T-helper 9 cell (primary cell): Measurements from ENCODE around the gene CKMT2.
A peak's percentile ranks its signal among the peaks of the same experiment; 100 is the strongest.
"Not testable (repeated sequence)": the region's sequence is repeated elsewhere in the genome, so short reads cannot be mapped to it uniquely, and the experiment has no call there.

Experiments
- DNase-seq: peaks from one replicate; pipeline ENCODE4 v3.0.0-alpha.2; 2020

The CKMT2 gene

DNA sequence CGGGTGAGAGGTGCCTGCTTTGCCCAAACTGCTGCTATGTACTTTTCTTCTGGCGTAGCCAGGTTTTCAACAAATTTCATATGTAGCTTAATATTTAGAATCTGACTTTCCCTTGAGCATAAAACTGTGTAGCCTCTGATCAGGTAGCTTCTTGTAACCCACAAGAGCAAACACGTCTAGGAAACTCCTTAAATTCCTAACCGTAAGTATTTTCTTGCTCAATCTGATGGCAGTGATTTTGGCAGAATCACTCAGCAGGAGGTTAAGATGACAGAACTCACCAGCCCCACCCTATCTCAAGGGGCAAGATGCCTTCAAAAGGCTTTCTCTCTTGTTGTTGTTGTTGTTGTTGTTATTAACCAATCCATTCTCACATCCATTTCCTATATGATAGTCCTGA lies 20.8 kb downstream of the CKMT2 start:
- DNase-seq, result no peak

DNA sequence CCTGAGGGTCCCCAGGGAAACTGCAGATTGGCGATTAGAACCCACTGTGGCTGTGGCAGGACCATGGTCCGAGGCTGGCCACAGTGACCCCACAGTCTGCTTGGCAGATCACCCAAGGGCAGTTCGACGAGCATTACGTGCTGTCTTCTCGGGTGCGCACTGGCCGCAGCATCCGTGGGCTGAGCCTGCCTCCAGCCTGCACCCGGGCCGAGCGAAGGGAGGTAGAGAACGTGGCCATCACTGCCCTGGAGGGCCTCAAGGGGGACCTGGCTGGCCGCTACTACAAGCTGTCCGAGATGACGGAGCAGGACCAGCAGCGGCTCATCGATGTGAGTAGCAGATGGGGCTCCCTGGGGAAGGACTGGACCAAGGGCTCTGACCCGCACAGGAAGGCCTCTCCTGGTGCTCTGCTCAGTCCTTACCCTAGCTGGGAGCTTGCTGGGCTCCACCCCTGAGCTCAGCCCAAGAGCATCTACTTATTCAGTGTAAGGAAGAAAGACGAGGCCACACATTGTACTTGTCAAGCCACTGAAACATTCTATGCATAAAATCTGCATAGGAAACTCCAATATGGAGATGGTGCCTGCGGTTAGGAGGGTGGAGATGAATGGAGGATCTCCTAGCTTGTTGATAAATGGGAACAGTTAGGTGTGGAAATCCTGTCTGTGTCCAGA lies 21.9 kb downstream of the CKMT2 start:
- DNase-seq, result no peak

DNA sequence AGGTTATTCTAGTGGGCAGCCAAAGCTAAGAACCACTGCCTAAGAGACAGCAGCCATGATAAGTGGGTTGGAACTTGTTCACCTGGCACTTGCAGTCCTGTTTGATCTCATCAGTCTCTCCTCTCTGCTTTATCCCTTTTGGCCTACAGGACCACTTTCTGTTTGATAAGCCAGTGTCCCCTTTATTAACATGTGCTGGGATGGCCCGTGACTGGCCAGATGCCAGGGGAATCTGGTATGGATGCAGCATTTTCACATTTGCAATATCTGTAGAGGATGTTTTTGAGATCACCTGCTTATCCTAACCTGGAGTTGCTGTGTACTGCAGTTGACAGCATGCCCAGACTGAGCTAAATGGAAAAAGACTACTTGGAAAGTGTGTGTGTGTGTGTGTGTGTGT lies 23.6 kb downstream of the CKMT2 start:
- DNase-seq, result no peak

DNA sequence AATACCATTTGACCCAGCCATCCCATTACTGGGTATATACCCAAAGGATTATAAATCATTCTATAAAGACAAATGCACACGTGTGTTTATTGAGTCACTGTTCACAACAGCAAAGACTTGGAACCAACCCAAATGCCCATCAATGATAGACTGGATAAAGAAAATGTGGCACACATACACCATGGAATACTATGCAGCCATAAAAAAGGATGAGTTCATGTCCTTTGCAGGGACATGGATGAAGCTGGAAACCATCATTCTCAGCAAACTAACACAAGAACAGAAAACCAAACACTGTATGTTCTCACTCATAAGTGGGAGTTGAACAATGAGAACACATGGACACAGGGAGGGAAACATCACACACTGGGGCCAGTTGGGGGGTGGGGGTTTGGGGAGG lies 29.7 kb downstream of the CKMT2 start:
- not testable (repeated sequence) for DNase-seq

DNA sequence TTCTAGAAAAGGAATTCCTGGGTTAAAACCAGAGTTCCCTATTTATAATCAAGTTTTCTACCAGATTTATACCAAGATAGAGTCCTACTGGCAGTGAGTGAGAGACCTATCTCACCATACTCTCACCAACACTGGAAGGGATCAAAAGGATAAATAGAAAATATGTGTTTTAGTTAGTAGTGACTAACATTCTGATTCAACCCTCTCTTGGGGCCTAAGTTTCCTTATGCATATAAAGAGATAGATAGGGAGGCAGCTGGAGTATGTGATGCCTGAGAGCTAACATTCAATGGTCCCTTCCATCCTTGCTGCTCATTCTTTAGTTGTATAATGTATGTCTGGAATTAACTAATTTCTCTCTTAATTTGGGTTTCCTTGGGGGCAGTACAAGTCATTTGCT lies 32.0 kb downstream of the CKMT2 start:
- DNase-seq, result no peak

DNA sequence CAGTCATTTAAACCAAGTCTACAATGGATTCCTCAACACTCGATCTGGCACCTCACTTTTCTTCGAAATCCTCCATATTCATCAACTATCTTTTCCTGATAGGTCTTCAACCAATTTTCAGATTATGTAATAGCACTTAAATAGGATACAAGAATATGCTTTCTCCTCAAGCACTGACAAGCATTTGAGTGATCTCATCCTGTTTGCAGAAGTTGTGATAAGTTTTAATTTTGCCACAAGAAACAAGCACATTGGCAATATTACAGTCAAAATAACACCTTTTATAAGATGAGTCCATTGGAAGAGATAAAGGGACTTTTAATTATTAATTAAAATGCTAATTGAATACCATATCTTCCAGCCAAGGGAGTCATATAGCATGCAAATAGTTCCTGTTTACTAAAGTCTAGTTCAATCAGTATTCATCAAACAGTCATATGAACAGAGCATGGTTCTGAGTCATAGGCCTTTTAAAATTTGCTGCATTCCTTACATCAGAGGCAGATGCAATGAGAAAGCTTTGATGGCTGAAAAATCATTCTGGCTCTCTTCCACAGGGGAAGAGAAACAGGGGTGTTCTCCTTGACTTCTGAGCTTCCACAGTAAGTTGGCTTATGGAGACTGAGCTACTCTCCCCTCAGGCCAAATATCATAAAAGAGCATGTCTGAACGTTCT lies 35.5 kb downstream of the CKMT2 start:
- DNase-seq, result no peak

DNA sequence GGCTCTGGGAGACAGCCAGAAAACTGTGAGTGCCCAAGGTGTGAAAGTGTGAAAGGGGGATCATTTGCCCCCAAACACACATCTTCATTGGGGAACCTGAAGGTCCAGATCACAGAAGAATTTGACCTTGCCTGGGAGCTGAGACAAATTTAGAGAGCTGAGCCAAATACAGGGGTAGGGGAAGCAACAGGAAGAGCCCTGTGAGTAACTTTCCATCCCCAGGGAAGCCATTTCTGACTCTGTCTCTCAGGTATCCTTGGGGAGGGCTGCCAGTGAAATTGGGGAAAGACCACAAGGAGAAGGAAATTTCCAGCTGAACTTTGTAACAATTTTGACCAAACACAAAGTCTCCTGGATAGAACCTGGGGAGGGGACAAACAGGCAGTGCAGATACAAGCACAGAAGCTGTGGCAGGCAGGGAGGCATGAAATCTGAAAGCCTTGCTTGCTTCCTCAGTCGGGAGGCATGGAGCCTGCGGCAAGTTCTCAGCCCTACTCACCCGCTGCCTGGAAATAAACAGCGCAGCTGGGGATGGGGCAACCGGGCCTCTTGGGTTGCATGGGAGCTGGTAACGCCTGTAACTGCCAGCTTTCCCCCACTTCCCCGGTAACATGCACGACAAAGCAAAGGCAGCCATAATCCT lies 36.8 kb downstream of the CKMT2 start:
- DNase-seq, result no peak

DNA sequence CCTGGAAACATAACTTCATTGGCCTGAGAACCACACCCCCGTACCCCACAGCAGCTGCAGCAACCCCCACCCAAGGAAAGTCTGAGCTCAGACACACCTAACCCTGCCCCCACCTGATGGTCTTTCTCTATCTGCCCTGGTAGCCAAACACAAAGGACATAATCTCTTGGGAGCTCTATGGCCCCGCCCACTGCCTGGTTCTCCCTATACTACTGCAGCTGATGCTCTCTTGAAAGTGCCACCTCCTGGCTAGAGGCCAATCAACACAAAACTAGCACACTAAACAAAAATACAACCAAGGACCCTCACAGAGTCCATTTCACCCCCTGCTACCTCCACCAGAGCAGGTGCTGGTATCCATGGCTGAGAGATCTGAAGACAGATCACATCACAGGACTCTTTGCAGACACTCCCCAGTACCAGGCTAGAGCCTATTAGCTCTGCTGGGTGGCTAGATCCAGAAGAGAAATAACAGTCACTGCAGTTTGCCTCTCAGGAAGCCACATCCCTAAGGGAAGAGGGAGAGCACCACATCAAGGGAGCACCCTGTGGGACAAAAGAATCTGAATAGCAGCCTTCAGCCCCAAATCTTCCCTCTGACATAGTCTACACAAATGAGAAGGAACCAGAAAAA lies 37.4 kb downstream of the CKMT2 start:
- DNase-seq, result not testable (repeated sequence)

DNA sequence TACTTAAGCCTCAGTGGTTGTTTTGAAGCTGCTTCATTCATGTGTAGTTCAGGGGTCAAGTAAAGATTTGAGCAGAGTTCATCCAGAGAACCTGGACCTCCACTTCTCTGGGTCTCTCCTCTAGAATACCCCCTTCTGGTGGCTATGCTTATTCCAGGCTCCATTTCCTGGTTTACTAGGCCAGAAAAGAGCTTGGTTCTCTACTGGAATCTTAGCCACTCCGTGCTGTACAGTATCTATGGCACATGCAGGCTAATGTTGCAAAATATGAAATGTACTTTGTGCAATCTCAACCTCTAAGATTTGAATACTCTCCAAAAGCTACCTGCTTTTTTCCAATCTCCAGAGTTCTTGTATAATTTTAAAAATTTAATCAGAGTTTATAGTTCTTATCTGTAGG lies 50.9 kb downstream of the CKMT2 start:
- no peak for DNase-seq

DNA sequence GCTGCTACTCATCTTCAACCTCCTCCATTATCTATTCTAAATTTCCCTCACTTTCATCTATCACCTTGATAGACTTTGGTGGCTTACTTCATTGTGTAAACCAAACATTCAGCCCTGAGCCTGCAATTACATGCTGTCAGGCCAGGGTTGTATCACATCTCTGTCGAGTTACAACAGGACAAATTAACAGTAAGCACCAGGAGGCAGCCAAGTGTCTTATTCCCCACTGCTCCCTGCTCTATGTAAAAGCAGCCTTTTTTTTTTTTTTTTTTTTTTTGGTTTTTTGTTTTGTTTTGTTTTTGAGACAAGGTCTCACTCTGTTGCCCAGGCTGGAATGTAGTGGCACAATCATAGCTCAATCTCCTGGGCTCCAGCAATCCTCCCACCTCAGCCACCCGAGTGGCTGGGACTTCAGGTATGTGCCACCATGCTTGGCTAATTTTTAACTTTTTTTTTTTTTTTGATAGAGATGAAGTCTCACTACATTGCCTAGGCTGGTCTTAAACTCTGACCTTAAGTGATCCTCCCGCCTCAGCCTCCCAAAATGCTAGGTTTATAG lies 53.0 kb downstream of the CKMT2 start:
- no peak for DNase-seq

DNA sequence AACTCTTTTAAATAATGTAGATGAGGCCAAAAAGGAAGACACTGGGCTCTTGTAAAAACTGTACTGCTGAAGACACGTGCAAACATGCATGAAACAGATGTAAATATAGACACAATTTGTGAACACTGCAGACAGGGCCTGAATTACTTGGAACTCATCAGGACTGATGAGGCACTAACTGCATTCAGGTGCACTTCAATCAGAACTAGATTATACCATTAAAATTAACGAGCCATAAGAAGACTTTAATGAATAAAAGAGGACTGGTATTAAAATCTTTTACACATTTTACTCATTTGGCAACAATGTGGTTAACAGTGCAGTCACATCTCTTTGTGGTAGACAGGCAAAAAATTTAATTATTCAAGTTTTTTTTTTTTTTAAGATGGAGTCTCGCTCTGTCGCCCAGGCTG lies 54.9 kb downstream of the CKMT2 start:
- no peak for DNase-seq

DNA sequence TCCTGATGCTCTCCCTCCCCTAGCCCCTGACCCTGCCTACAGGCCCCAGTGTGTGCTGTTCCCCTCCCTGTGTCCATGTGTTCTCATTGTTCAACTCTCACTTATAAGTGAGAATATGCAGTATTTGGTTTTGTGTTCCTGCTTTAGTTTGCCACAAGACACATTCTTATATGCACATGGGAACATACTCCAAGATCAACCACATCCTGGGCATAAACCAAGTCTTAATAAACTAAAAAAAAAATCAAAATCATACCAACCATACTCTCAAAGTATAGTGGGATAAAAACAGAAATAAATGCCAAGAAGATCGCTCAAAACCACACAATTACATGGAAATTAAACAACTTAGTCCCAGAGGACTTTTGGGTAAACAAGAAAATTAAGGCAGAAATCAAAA lies 57.0 kb downstream of the CKMT2 start:
- DNase-seq, result no peak

DNA sequence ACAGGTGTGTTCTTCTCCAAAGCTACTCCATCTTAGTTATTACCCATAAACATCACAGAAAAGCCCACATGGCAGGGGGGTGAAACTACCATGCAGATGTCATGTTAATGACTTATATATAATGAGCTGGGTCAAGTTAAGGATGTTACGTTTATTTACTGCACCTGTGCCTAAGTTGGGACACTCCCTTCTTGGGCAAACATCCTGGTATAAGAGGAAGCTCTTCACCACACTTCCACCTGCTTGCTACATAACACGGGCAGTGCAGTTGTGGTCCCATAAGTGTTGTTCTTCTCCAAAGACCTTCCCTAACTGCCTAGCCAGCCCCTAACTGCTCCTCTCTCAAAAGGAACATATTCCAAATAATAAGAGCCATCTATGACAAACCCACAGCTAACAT lies 59.0 kb downstream of the CKMT2 start:
- DNase-seq, result no peak

DNA sequence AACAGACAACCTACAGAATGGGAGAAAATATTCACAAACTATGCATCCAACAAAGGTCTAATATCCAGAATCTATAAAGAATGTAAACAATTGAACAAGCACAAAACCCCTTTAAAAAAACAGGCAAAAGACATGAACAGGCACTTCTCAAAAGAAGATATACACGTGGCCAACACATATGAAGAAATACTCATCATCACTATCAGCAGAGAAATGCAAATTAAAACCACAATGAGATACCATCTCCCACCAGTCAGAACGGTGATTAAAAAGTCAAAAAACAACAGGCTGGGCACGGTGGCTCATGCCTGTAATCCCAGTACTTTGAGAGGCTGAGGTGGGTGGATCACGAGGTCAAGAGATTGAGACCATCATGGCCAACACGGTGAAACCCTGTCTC lies 60.9 kb downstream of the CKMT2 start:
- not testable (repeated sequence) for DNase-seq

DNA sequence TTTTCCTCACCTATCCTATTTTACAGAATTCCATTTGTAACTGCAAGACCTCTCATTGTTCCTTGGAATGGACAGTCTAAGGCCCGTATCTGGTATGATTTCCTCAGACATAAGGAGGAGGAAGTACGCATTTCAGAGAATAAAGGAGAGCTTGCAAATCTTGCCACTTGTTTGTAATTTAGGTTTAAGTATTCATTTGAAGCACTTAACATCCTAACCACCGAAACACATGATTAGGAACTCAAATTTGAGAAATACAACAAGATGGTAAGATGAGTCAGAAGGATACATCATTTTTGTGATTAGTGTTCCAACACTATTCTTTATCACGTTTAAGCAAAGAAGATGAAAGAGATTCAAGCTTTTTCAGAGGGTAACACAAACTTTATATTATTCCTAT lies 64.4 kb downstream of the CKMT2 start:
- DNase-seq, result no peak

DNA sequence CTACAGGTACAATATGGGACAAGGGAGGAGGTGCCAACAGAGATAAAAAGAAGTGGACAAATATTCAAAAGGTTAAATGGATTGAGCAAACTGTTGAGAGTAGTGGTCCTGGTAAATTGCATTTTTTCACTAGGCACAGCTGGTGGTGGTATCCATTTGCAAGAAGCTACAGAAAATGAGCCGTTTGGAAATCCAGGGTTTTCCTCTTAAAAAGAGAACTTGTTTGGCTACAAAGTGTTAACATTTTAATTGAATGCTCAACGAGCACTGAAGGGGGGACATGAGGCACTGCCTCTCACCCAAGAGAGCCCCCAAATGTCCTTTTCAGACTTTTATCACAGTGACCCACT lies 67.8 kb downstream of the CKMT2 start:
- no peak for DNase-seq

DNA sequence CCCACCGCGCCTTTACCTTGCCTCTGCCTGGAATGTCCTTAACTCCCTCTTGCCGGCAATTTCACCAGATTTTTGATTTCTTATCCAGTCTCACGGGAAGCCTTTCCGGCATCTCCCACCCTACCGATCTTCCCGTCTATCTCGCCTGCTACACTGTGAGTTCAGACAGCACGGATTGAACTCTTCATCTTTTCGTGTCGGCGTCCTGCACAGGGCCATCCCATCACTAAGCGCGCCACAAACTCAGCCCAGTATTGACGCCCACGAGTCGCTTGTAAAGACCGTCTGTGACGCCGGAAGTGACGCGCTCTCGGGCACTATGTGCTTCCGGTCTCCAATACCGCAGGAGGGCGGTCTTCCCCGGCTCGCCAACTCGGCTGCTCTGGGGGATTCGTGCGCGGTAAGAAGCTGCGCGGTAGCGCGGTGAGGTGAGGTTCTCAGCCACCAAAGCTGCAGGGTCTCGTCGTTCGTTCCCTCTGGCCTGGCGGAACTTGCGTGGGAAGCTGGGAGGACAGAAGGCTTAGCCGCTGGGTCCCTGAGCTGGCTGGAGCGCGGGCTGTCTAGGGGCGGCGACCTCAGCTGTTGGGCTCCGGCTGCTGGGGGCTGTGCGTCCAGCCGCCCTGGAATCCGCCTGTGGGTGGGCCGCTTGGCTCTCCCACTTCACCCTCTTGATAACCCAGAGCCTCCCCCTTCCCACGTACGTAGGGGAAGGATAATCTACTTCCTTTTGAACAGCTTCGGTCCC lies 68.3 kb downstream of the CKMT2 start, which contains the start of gene ZCCHC9:
ZCCHC9 (plus strand) TSS at position 317 of the 745 bp plus-strand sequence. CDS start 3,171 bp downstream, outside the sequence.
- DNase-seq, result peak; percentile 89

DNA sequence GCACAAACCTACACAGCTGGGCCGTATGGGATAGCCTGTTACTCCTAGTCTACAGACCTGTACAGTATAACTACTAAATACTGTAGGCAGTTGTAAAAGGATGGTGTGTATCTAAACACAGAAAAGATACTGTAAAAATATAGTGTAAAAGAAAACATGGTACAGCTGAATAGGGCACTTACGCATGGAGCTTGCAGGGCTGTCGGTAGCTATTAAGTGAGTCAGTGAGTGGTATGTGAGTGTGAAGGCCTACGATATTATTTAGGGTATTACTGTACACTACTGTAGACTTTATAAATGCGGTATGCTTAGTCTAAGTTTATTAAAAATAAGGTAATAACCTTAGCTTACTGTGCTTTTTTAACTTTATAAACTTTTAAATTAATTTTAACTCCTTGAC lies 69.5 kb downstream of the CKMT2 start:
- no peak for DNase-seq

DNA sequence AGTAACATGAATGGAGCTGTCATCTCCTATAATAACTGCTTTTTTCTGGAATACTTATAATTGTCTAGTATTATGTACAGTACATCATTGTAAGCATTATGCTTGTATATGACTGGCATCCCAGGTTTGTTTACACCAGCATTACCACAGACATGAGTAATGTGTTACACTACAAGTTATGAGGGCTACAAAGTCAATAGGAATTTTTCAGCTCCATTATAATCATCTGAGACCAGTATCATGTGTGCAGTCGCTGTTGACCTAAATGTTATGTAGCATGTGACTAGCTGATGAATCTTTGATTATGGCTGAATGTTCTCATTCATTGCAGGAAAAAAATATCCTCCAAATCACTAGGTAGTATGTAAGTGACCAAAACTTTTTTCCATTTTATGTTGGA lies 70.4 kb downstream of the CKMT2 start:
- no peak for DNase-seq

DNA sequence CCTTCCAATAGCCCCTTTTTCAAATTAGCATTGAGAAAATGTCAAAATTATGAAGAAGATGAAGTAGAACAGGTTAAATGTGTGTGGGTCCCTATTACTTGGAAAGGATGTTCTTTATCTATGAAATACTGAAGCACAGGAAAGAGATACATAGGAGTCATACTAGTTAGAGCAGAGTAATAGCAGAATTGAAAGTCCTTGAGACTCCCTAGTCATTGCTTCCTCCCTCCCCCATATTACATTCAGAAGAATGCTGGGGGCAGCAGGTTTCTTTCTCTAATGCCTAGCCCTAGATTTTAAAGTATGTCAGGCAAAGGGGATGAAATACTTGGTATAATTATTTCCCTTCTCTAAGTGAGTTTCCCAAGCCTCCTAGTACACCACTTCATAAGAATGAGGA lies 72.7 kb downstream of the CKMT2 start:
- DNase-seq, result no peak

DNA sequence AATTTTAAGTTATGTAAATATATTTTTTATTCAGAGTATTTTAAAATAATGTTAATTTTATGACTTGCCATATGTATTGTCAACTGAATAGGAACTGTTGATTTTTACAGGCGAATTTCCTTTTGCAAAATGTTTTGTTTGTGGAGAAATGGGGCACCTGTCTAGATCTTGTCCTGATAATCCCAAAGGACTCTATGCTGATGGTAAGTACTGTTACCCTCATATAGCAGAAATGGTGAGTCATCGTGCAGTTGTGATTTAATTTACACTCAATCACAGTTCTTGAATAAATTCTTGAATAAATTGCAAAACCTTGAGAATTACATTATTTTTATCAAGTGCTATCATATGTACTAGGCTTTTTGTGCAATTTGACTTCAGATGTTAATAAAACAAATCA lies 75.7 kb downstream of the CKMT2 start:
- no peak for DNase-seq

DNA sequence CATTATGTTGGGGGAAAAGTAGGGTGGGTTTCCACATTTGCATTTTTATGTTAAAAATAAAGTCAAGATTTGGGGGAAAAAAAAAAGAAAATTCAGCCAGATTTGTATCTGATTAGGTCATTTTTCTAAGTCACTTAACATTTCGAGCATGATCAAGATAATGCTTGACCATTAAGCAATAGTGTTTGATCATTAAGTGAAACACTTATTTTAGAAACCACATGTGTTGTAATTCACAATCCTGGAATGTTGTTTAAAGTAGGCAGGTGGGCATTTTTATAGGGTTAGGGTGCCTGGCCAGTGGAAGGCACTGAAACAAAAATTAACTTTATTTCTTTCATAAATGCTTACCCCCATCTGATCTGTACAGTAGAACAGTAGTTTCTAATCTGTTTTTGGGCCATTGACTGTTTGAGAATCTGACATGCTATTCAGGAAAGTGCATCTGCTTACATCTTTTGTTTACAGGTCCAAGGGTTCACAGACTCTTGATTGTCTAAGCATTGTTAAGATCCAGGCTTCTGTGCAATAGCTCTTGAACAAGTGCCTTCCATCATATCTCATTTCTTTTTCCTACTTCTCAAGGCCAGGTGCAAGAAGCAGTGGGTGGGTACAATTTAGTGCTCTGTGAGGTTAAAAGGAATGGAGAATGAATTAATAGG lies 77.4 kb downstream of the CKMT2 start:
- DNase-seq, result no peak
